Heart left ventricle (tissue), 16 donors: Measurements from ENCODE around the gene PLCB1. TPM values are rescaled to one million over a fixed set of nuclear protein-coding genes. Genes with fewer than 3 reads are reported as not detected.

Source experiments
- ATAC-seq, 4 donors: fragments of 200-7000 bp; cut with Tn5 transposase; one replicate each; pipeline ENCODE4 v1.9.1; 2020 to 2022; ENCODE audit warnings: moderate library complexity in 4 of 4, mild to moderate bottlenecking in 3 of 4, moderate number of reproducible peaks in 1 of 4
- DNase-seq, 5 donors: peaks; one replicate each; pipeline ENCODE4 v3.0.0-alpha.2; 2020
- H3K27ac ChIP-seq, 12 donors: fragments of 200-600 bp; sonication (generic) in 4 of 12; one replicate each; pipeline versions ENCODE4 v1.5.0 to v1.8.0; 2016 to 2022; ENCODE audit warnings: mild to moderate bottlenecking in 2 of 12
- H3K27me3 ChIP-seq, 9 donors: fragments of 200-600 bp; sonication (generic) in 2 of 9; one replicate each; pipeline versions ENCODE4 v1.5.1 to v1.8.0; 2016 to 2022; ENCODE audit warnings: mild to moderate bottlenecking in 3 of 9
- H3K36me3 ChIP-seq, 9 donors: fragments of 200-600 bp; sonication (generic) in 2 of 9; one replicate each; pipeline versions ENCODE4 v1.5.0 to v1.8.0; 2018 to 2022; ENCODE audit warnings: mild to moderate bottlenecking in 2 of 9
- H3K4me1 ChIP-seq, 12 donors: fragments of 200-600 bp; sonication (generic) in 4 of 12; one replicate each; pipeline versions ENCODE4 v1.5.0 to v1.8.0; 2016 to 2022; ENCODE audit warnings: mild to moderate bottlenecking in 3 of 12
- H3K4me3 ChIP-seq, 12 donors: fragments of 200-600 bp; sonication (generic) in 4 of 12; one replicate each; pipeline versions ENCODE4 v1.5.0 to v1.8.0; 2017 to 2022; ENCODE audit warnings: mild to moderate bottlenecking in 9 of 12, moderate library complexity in 4 of 12
- H3K9me3 ChIP-seq, 12 donors: fragments of 200-600 bp; sonication (generic) in 4 of 12; one replicate each; pipeline versions ENCODE4 v1.5.0 to v1.8.0; 2016 to 2022; ENCODE audit warnings: mild to moderate bottlenecking in 1 of 12
- CTCF ChIP-seq, 12 donors: fragments of 200-600 bp; sonication (generic) in 4 of 12; IDR thresholded peaks; one replicate each; pipeline versions ENCODE4 v1.5.0 to v1.8.0; 2018 to 2022; ENCODE audit warnings: antibody characterized with exemption in 12 of 12, mild to moderate bottlenecking in 5 of 12
- POLR2A ChIP-seq, 2 donors: fragments of 450-650 bp; IDR thresholded peaks; one replicate each; pipeline ENCODE4 v1.6.1; 2017; ENCODE audit warnings: antibody characterized with exemption in 2 of 2, mild to moderate bottlenecking in 2 of 2, moderate library complexity in 2 of 2
- WGBS, 4 donors: extraction: QIAGEN DNeasy Blood & Tissue Kit in 2 of 4; methylation state at CpG; one replicate each; pipeline versions ENCODE4 v1.1.5 to v1.1.7; 2013 to 2018; 5-methylcytosine and 5-hydroxymethylcytosine counted together
- intact Hi-C, 10 donors: fragments of 100-400 bp; cut with DNase I; formaldehyde crosslinking; loops; one replicate each; pipeline versions ENCODE4 v1.11.1 to v1.14.2; 2022
- long read RNA-seq, 3 donors: library from polyadenylated mRNA; unstranded; transcript quantifications; one replicate each; pipeline ENCODE4 v2.0.0, GENCODE V29; 2020 to 2021
- polyA plus RNA-seq, 2 donors: library from polyadenylated mRNA; stranded (reverse); fragments of 200-250 nt; gene quantifications; one replicate each; pipeline ENCODE4 v1.2.3, GENCODE V29; 2013
- total RNA-seq, 9 donors: library from RNA; depleted of rRNA in 2 of 9; stranded (reverse); fragments of >200 nt in 2 of 9; fragmentation: NEBNext Ultra II Directional in 3 of 9; extraction: Animal tissue kit (Norgen Biotek cat#: 25700) in 3 of 9; gene quantifications; one replicate each; pipeline versions ENCODE4 v1.1.0 to v1.2.4, GENCODE V29; 2016 to 2023
- donor health status: ischemic (EF 13 %, LVEDD 7.1; RV severe dilation, severe dysfunction).
- donor health status: healthy with polysubstance abuse.
- donor health status: DM: no; HTN: yes; CAD: no.
- donor health status: DM: no; HTN: no; CAD: no.
- donor health status: ischemic (EF 25% LVEDD 6.9; RV normal size, moderate dysfunction).
- donor health status: ischemic (EF 25% LVEDD 5.7; RV mildly dilated, moderate dysfunction).
- donor health status: healthy.
- donor health status: DM: yes; HTN: yes; CAD: no.
- donor health status: ischemic (EF 35%, LVEDD 5.7; RV mildly dilated, moderate dysfunction).
- donor health status: nonischemic (EF 11% LVEDD 7.7; RV severe dilation, severe dysfunction).
- donor health status: DM: yes; HTN: yes; CAD: no.
- donor health status: PGD.
- donor health status: ischemic (EF 29% LVEDD 5.4; RV normal size, mild dysfunction).
- donor health status: nonischemic (EF 23%, LVEDD 6.1; RV moderate dilation, normal function).

PLCB1 gene
- total RNA-seq (10 to 100 TPM in 3 of 9 donors, 1 to 10 TPM in 6; 4.0 to 12.1 (median 8.0) TPM), polyA plus RNA-seq (1 to 10 TPM; 2.5 to 3.1 TPM)
- long read RNA-seq, donor 1, partial matches to known transcripts, result 2 of 2 reads
- long read RNA-seq, donor 1, other reads (novel, unspliced or antisense), result 0 of 2 reads
- long read RNA-seq, donor 2, partial matches to known transcripts, result 0 of 2 reads
- long read RNA-seq, donor 2, other reads (novel, unspliced or antisense), result 2 of 2 reads
- long read RNA-seq, donor 3, partial matches to known transcripts, result 1 of 1 reads
- long read RNA-seq, donor 3, other reads (novel, unspliced or antisense), result 0 of 1 reads

- ATAC-seq (peak; percentile 88 to 97 (median 95)), DNase-seq (peak; percentile 85 to 93 (median 89))
- 0 to 2% (median 1%) methylated on average over 34 to 65 of the region's 65 CpGs for WGBS, 4 donors
- TF ChIP-seq CTCF (IDR thresholded peaks at IDR 0.05) (peak; percentile 73 to 99 (median 81)), POLR2A (IDR thresholded peaks at IDR 0.05) (peak in 1 of 2 donors; percentile 13)
- H3K4me3 ChIP-seq, result peak within 1 kb of the TSS; percentile 59 to 97 (median 78)
- intact Hi-C loops, result loop anchor here (1.0 to 10.0 kb wide), 20 partner anchors 85 to 591 kb away; no protein-coding TSS in a partner anchor
- peaks cover 0 to 30% (median 7%) of the 10 kb centered on the region in 12 donors for H3K4me1 ChIP-seq
- H3K9me3 ChIP-seq, result no peaks in the 10 kb centered on the region
- H3K27ac ChIP-seq, result peak within 1 kb of the TSS; percentile 53 to 91 (median 82)
- peaks cover 0 to 7% (median 0%) of the 10 kb centered on the region in 9 donors for H3K27me3 ChIP-seq
- no peaks in the 10 kb centered on the region for H3K36me3 ChIP-seq
These were observed at the start of gene PLCB1 for GRCh38 chr20:8131598-8132483. Gene PLCB1, plus strand, starts transcription at chr20:8132266. Its CDS starts 386 bp downstream, at chr20:8132652.

- ATAC-seq, result peak; percentile 73 to 92 (median 82)
- peak overlapping the region in 1 of 12 donors; percentile 52 for H3K27ac ChIP-seq
- peak in 2 of 5 donors; percentile 12 to 23 for DNase-seq
These were observed 49.1 kb upstream of the PLCB1 start for GRCh38 chr20:8082989-8083388.

GRCh38 chr20:8089668-8090067 is 42.4 kb upstream of the PLCB1 start:
- no peak for TF ChIP-seq POLR2A (IDR thresholded peaks at IDR 0.05)
- TF ChIP-seq CTCF (IDR thresholded peaks at IDR 0.05), result no peak
- no peak overlapping the region for H3K27ac ChIP-seq
- H3K4me3 ChIP-seq, result no peak overlapping the region
- H3K27me3 ChIP-seq, result no peaks in the 10 kb centered on the region
- intact Hi-C loops, result no loop called here
- H3K4me1 ChIP-seq, result peaks cover 0 to 13% (median 5%) of the 10 kb centered on the region in 12 donors
- peaks cover 0 to 4% (median 0%) of the 10 kb centered on the region in 12 donors for H3K9me3 ChIP-seq
- ATAC-seq (no peak), DNase-seq (no peak)
- 56 to 68% (median 65%) methylated on average over 5 of the region's 5 CpGs for WGBS, 4 donors
- no peaks in the 10 kb centered on the region for H3K36me3 ChIP-seq

More at GRCh38 chr20:8082989-8083388, 49.1 kb upstream of the PLCB1 start:
- peaks cover 0 to 5% (median 0%) of the 10 kb centered on the region in 12 donors for H3K4me1 ChIP-seq
- H3K27me3 ChIP-seq, result no peaks in the 10 kb centered on the region
- intact Hi-C loops, result no loop called here
- no peak overlapping the region for H3K4me3 ChIP-seq
- TF ChIP-seq POLR2A (IDR thresholded peaks at IDR 0.05) (no peak), CTCF (IDR thresholded peaks at IDR 0.05) (no peak)
- H3K36me3 ChIP-seq, result no peaks in the 10 kb centered on the region
- peaks cover 0 to 7% (median 0%) of the 10 kb centered on the region in 12 donors for H3K9me3 ChIP-seq

- DNase-seq, result peak in 4 of 5 donors; percentile 48 to 84 (median 56)
- Histone ChIP-seq H3K4me1 (peaks cover 0 to 17% (median 8%) of the 10 kb centered on the region in 12 donors), H3K9me3 (no peaks in the 10 kb centered on the region), H3K36me3 (no peaks in the 10 kb centered on the region), H3K4me3 (no peak overlapping the region), H3K27ac (peak overlapping the region in 2 of 12 donors; percentile 2 to 63), H3K27me3 (no peaks in the 10 kb centered on the region)
- TF ChIP-seq POLR2A (IDR thresholded peaks at IDR 0.05), result no peak
- no peak for TF ChIP-seq CTCF (IDR thresholded peaks at IDR 0.05)
- peak in 2 of 4 donors; percentile 41 to 42 for ATAC-seq
- 17 to 21% (median 18%) methylated on average over 1 of the region's 1 CpG for whole genome bisulfite sequencing, 4 donors
- intact Hi-C loops, result no loop called here
These were observed 37.6 kb upstream of the PLCB1 start for GRCh38 chr20:8094415-8094818.
